ENCODE results near the gene NTNG1.

The NTNG1 gene

GRCh38 chr1:107524301-107524700 is 383.5 kb downstream of the NTNG1 start:
- no peak for DNase-seq

DNA sequence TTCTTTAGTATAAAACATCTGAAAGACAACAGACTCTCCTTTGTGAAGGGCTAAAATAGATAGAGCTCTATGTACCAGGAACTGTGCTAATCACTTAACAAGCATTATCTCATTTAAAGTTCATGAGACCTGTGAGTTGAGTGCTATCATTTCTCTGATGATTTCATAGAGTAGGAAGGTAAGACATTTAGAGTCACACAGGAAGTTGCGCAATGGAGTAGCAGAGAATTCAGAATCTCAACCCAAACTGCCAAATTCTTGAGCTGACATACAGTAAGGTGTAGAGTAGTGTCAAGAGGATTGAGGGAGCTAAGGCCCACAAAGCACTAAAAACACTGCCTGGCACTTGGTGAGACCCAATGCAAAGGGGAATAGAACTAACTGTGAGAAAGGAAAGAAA is 384.3 kb downstream of the NTNG1 start:
- DNase-seq: no peak

DNA sequence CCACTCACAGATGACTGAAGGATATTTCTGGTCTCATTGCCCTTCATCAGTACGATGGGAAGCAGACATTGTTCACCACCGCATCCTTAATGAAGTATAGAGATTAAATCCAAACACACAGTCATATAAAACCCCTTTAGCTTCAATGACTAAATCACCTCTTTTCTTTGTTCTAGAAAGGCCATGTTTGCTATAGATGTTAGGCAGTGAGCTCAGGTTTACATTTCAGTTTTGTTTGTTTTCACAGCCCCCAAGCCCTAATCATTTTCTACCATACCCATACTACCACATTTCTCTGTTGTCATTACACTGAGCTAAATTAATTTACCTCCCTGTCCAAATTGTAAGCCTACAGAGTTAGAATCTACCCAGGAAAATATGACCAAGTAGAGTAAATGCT is 385.1 kb downstream of the NTNG1 start:
- DNase-seq: no peak

DNA sequence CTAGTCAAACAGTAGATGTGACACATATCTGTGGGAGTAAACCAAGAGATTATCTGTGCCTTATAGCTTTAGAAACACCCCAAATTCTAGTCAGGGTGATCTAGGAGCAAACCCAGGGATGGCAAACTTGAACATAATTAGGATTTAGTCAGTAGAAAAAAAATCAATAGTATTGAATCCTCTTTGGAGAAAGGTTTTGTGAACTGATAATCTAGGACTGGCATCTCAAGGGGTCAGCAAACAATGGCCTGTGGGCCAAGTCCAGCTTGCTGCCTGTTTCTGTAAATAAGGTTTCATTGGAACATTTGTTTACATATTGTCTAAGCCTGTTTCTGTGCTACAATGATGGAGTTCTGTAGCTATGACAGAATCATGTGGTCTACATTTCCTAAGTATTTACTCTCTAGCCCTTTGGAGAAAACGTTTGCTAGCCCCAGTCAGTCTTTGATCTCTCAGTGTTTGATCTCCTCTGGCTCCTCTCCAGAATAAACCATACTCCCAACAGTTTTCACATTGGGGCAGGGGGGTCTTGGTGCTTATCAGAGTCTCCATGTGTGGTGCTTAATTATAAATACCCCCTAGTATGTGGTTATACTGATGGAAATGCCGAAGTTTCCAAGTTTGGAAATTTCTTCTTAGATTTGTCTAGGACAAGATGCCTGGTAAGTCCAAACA is 385.8 kb downstream of the NTNG1 start:
- no peak for DNase-seq

- DNase-seq: no peak
Measured at GRCh38 chr1:107529511-107530149, 388.8 kb downstream of the NTNG1 start.

DNA sequence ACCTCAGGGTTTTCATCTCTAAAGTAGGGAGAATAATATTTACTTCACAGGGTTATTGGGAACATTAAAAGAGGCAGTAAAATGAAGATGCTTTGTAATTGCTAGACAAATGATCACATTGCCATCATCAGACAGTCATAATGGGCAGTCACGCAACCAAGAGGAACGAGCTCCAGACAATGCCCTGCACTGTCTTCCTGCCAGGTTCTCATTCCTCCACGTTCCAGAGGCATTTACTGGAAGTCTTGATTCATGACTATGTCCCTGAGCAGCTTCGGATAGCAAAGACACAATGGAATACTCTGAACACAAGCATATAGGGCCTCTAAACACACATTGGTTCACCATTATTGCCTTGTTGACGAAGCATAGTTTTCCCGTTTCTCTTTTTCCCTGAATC is 389.7 kb downstream of the NTNG1 start:
- no peak for DNase-seq

- DNase-seq: no peak
Measured at GRCh38 chr1:107531065-107531908, 390.4 kb downstream of the NTNG1 start.

DNA sequence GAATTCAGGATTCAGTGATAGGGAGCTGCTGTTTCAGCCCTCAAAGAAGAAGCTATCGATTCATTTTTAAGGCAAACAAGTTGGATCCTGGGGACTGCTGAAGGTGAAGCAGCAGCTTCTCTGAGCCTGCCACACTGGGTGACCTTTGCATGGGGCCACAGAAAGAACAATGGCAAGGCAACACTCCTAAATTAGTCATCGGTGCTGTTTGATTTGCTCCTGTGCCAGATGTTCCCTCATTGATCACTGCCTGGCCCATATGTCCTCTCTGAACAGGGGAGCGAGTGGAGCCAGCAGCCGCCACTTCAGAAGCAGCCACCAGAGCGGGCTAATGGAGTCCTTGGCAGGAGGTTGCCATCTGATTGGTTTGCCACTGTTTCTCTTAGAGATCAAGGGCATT is 391.5 kb downstream of the NTNG1 start:
- no peak for DNase-seq
